NCI-H774 (cell line): ENCODE data around the gene ARHGEF33.

Source experiments
- DNase-seq: peaks from one replicate; lab custom pipeline; 2025; lab: John Stamatoyannopoulos, UW

Gene ARHGEF33

DNA sequence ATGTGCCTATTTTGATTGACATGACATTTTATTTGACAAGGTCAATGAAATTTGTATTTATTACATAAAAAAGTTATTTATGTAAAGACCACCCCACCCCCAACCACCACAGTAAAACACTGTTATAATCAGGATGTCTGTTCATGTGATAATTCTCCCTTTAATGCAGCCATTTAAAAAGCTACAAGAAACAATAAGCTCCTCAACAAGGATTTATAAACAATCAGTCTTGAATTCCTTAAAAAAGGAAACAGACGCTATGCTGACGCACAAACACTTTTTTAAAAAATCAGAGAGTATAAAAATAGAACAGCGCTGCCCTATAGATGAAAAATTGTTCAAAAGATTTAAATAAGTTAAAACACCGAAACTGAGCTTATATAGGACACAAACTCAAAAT lies 129.0 kb downstream of the ARHGEF33 start:
- DNase-seq, result no peak

- no peak for DNase-seq
Observed at GRCh38 chr2:39020383-39020782, 130.7 kb downstream of the ARHGEF33 start.

DNA sequence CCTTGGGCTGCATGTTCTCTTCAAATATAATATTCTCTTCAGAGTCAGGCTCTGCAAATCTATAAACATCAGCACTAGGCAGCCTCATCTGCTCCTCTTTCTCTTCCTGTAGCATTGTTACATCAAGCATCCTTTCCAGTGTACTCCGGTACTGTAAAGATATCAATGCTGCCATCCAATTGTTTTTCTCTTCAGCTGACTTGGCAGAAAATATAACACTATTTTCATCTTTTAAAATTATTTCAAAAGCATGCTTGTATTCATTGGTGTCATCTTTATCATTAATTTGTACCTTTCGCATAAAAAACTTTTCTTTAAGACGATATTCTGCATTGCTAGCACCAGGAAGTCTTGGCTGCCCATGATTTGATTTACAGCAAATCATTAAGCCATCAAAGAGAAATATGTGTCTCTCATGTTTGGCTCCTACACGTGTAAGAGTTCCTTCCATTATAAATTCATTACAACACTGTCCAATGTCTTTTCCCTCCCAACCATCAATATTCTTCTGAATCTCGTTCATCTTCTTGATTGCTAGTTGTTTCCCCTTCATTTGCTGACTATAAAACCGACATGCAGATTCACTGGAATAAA lies 133.1 kb downstream of the ARHGEF33 start:
- no peak for DNase-seq

GRCh38 chr2:39023649-39024048 lies 134.0 kb downstream of the ARHGEF33 start:
- no peak for DNase-seq

DNA sequence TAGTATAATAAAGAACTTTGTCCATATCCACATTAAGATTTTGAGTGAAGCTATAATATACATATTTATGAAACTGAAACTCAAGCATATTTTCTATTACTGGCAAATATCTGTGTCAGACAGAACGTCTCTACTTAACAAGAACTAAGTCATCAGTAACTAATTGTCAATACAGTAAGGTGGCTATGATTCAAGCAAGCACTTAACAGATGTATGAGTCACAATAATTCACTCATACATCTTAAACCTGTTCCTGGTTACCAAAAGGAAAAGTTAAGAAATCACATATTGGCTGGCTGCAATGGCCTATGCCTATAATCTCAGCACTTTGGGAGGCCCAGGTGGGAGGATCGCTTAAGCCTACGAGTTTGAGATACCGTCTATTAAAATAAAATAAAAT lies 135.2 kb downstream of the ARHGEF33 start:
- DNase-seq, result no peak
